NB4 (cell line): ENCODE results near the gene MICU1.

Experiments
- POLR2A ChIP-seq: IDR thresholded peaks from 2 replicates; pipeline ENCODE4 v1.6.1; 2011; ENCODE audit warnings: mild to moderate bottlenecking; ENCODE audit not compliant: insufficient read length; ENCODE audit errors: extremely low read depth
- TF ChIP-seq, protein P1 (sequence below): IDR thresholded peaks from one replicate; pipeline ENCODE4 v1.5.1; 2012; ENCODE audit warnings: low read depth, low read length
- TF ChIP-seq, protein P2 (sequence below): IDR thresholded peaks from 2 replicates; pipeline ENCODE4 v1.6.1; 2011; ENCODE audit warnings: low read depth, low read length

DNA sequence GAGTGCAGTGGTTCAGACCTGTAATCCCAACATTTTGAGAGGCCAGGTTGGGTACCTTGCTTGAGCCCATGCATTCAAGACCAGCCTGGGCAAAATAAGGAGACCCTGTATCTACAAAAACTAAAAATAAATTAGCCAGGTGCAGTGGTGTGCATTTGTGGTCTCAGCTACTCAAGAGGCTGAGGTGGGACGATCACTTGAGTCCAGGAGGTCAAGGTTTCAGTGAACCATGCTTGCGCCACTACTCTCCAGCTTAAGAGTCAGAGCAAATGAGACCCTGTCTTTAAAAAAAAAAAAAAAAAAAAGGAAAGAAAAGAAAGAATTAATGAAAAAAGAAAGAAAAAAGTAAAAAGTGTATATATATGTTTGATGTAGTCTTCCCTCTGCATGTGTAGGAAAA is 24.7 kb downstream of the MICU1 start:
- TF ChIP-seq, protein P1, sequence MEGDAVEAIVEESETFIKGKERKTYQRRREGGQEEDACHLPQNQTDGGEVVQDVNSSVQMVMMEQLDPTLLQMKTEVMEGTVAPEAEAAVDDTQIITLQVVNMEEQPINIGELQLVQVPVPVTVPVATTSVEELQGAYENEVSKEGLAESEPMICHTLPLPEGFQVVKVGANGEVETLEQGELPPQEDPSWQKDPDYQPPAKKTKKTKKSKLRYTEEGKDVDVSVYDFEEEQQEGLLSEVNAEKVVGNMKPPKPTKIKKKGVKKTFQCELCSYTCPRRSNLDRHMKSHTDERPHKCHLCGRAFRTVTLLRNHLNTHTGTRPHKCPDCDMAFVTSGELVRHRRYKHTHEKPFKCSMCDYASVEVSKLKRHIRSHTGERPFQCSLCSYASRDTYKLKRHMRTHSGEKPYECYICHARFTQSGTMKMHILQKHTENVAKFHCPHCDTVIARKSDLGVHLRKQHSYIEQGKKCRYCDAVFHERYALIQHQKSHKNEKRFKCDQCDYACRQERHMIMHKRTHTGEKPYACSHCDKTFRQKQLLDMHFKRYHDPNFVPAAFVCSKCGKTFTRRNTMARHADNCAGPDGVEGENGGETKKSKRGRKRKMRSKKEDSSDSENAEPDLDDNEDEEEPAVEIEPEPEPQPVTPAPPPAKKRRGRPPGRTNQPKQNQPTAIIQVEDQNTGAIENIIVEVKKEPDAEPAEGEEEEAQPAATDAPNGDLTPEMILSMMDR: no peak
- TF ChIP-seq POLR2A: no peak
- TF ChIP-seq, protein P2, sequence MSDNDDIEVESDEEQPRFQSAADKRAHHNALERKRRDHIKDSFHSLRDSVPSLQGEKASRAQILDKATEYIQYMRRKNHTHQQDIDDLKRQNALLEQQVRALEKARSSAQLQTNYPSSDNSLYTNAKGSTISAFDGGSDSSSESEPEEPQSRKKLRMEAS: no peak
